CD14-positive monocyte (primary cell): ENCODE results near the gene ADGRG7. TPM values are rescaled to one million over a fixed set of nuclear protein-coding genes. Genes with fewer than 3 reads are reported as not detected.
A peak's percentile ranks its signal among the peaks of the same experiment; 100 is the strongest.

Experiments used
- DNase-seq, 3 donors: peaks; one replicate each; pipeline ENCODE4 v3.0.0-alpha.2; 2011 to 2022
- H2AFZ ChIP-seq: 2 replicates; pipeline ENCODE4 v1.6.0; 2012; ENCODE audit warnings: mild to moderate bottlenecking, low read depth, low read length, inconsistent platforms; ENCODE audit not compliant: insufficient read depth, poor library complexity, severe bottlenecking
- H3K27ac ChIP-seq, 2 donors: 1 replicate in 1 of 2; 2 replicates in 1 of 2; pipeline ENCODE4 v1.5.1; 2012 to 2013; ENCODE audit warnings: low read length in 2 of 2, control low read depth in 1 of 2, inconsistent platforms in 1 of 2, low read depth in 1 of 2, mild to moderate bottlenecking in 1 of 2
- H3K27me3 ChIP-seq, 2 donors: one replicate each; pipeline versions ENCODE4 v1.6.0 to v1.6.1; 2011 to 2013; ENCODE audit warnings: low read length in 2 of 2; ENCODE audit not compliant: control insufficient read depth in 2 of 2, insufficient read depth in 2 of 2
- H3K36me3 ChIP-seq, 2 donors: replicated peaks in 1 of 2; 1 replicate in 1 of 2; 2 replicates in 1 of 2; pipeline versions ENCODE4 v1.5.1 to v1.6.1; 2012 to 2013; ENCODE audit warnings: low read length in 2 of 2, control low read depth in 1 of 2, inconsistent platforms in 1 of 2, mild to moderate bottlenecking in 1 of 2; ENCODE audit not compliant: insufficient read depth in 2 of 2, control insufficient read depth in 1 of 2
- H3K4me1 ChIP-seq, 2 donors: 1 replicate in 1 of 2; 2 replicates in 1 of 2; pipeline versions ENCODE4 v1.5.1 to v1.6.1; 2012 to 2013; ENCODE audit warnings: low read length in 2 of 2, control low read depth in 1 of 2, inconsistent platforms in 1 of 2, mild to moderate bottlenecking in 1 of 2, moderate library complexity in 1 of 2; ENCODE audit not compliant: insufficient read depth in 2 of 2, control insufficient read depth in 1 of 2
- H3K4me2 ChIP-seq: replicated peaks from 2 replicates; pipeline ENCODE3; 2012; ENCODE audit warnings: low read length, moderate library complexity, mild to moderate bottlenecking; ENCODE audit not compliant: poor library complexity, severe bottlenecking; ENCODE audit errors: extremely low read depth
- H3K4me3 ChIP-seq, 3 experiments: fragments of 200-600 bp in 1 of 3; sonication (generic) in 1 of 3; replicated peaks in 1 of 3; 1 replicate in 2 of 3; 2 replicates in 1 of 3; pipeline ENCODE4 v1.5.1; 2011 to 2013; ENCODE audit warnings: low read length in 3 of 3, mild to moderate bottlenecking in 3 of 3, control low read depth in 2 of 3, low read depth in 2 of 3, inconsistent platforms in 1 of 3, moderate library complexity in 1 of 3
- H3K79me2 ChIP-seq: 2 replicates; pipeline ENCODE4 v1.6.0; 2012; ENCODE audit warnings: mild to moderate bottlenecking, control low read depth, inconsistent platforms, low read length, moderate library complexity; ENCODE audit not compliant: insufficient read depth
- H3K9ac ChIP-seq: 2 replicates; pipeline ENCODE4 v1.6.0; 2017; ENCODE audit warnings: low read length, mild to moderate bottlenecking; ENCODE audit not compliant: insufficient read depth, poor library complexity, severe bottlenecking
- H3K9me3 ChIP-seq, 2 donors: replicated peaks in 1 of 2; 1 replicate in 1 of 2; 2 replicates in 1 of 2; pipeline versions ENCODE4 v1.5.1 to v1.6.1; 2012 to 2013; ENCODE audit warnings: low read length in 2 of 2, control low read depth in 1 of 2; ENCODE audit not compliant: control insufficient read depth in 1 of 2, insufficient read depth in 1 of 2
- H4K20me1 ChIP-seq: 2 replicates; pipeline ENCODE4 v1.6.0; 2012; ENCODE audit warnings: mild to moderate bottlenecking, low read length, control low read depth, moderate library complexity; ENCODE audit not compliant: insufficient read depth
- H3K27ac Mint-ChIP-seq, 7 donors: one replicate each; pipeline ENCODE4 v1.8.0; 2020; ENCODE audit warnings: mild to moderate bottlenecking in 7 of 7, mixed read lengths in 7 of 7, moderate library complexity in 6 of 7, inconsistent platforms in 2 of 7
- H3K27me3 Mint-ChIP-seq, 3 donors: one replicate each; pipeline ENCODE4 v1.8.0; 2021 to 2022; ENCODE audit warnings: low read depth in 3 of 3, mild to moderate bottlenecking in 3 of 3, mixed read lengths in 3 of 3, moderate library complexity in 3 of 3, inconsistent platforms in 1 of 3
- H3K36me3 Mint-ChIP-seq, 2 donors: one replicate each; pipeline ENCODE4 v1.8.0; 2020; ENCODE audit warnings: mixed read lengths in 2 of 2, inconsistent platforms in 1 of 2, mild to moderate bottlenecking in 1 of 2
- H3K4me1 Mint-ChIP-seq: one replicate; pipeline ENCODE4 v1.8.0; 2020; ENCODE audit warnings: mild to moderate bottlenecking, mixed read lengths
- H3K4me3 Mint-ChIP-seq, 2 donors: one replicate each; pipeline ENCODE4 v1.8.0; 2020; ENCODE audit warnings: mild to moderate bottlenecking in 2 of 2, mixed read lengths in 2 of 2, moderate library complexity in 1 of 2
- H3K9me3 Mint-ChIP-seq, 7 donors: one replicate each; pipeline ENCODE4 v1.8.0; 2020 to 2022; ENCODE audit warnings: mixed read lengths in 7 of 7, mild to moderate bottlenecking in 6 of 7, moderate library complexity in 6 of 7, inconsistent platforms in 2 of 7
- whole genome bisulfite sequencing: methylation state at CpG from one replicate; pipeline ENCODE4 v1.1.5; 2013; ENCODE audit warnings: missing lambda C conversion rate; ENCODE audit not compliant: insufficient coverage; 5-methylcytosine and 5-hydroxymethylcytosine counted together
- intact Hi-C, 2 donors: fragments of 100-400 bp; cut with micrococcal nuclease; formaldehyde crosslinking; loops; one replicate each; pipeline versions ENCODE4 v1.15.0 to v1.15.1; 2023
- polyA plus RNA-seq, 3 donors: library from polyadenylated mRNA; depleted of rRNA in 1 of 3; unstranded in 2 of 3; stranded (reverse) in 1 of 3; fragments of 300-500 nt in 2 of 3; fragments of >200 nt in 1 of 3; fragmentation: Illumina TruSeq in 2 of 3; gene quantifications; 1 replicate in 2 of 3; 2 replicates in 1 of 3; pipeline ENCODE4 v1.2.3, GENCODE V29; 2012 to 2021
- TF ChIP-seq, protein P1 (sequence below): fragments of 200-600 bp; IDR thresholded peaks from one replicate; pipeline ENCODE4 v1.8.0; 2022; ENCODE audit warnings: antibody characterized with exemption, mild to moderate bottlenecking

ADGRG7 gene
- polyA plus RNA-seq, 3 donors: not detected

DNA sequence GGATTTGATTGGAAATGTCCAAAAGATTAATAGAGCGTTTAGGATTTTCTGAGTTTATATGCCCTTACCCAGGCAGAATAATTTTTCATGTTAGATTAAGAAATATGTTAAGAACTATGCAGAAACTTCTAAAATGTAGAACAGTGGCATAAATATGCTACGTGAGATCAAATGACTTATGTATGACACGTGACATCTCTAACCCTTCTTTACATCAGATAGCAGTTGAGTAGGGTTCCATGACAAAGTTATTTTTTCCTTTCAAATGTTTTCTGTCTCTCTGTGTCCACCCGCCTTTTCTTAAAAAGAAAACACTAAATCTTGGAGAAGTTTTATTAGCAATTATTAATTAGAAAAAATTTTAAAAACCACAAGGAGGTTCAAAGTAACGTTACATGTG, 91.3 kb downstream of the ADGRG7 start:
- H3K27ac Mint-ChIP-seq: no peak overlapping the region
- no peak overlapping the region for H3K9ac ChIP-seq
- no peak overlapping the region for H2AFZ ChIP-seq
- H3K36me3 ChIP-seq: no peaks in the 10 kb centered on the region
- no peaks in the 10 kb centered on the region for H3K4me1 Mint-ChIP-seq
- no peaks in the 10 kb centered on the region for H3K27me3 ChIP-seq
- no peak overlapping the region for H3K4me3 ChIP-seq
- no peaks in the 10 kb centered on the region for H4K20me1 ChIP-seq
- H3K79me2 ChIP-seq: no peaks in the 10 kb centered on the region
- H3K27ac ChIP-seq: no peak overlapping the region
- no peaks in the 10 kb centered on the region for H3K36me3 Mint-ChIP-seq
- peak overlapping the region in 1 of 2 donors; percentile 2 for H3K4me3 Mint-ChIP-seq
- no peak for DNase-seq
- no peaks in the 10 kb centered on the region for H3K9me3 ChIP-seq
- no CpG with 5 or more reads among the region's 5 CpGs for WGBS
- intact Hi-C loops: loop anchor here in 1 of 2 donors (10.0 kb wide), 1 partner anchor 886 kb away; the partner anchor contains the start of gene CMSS1
- TF ChIP-seq, protein P1, sequence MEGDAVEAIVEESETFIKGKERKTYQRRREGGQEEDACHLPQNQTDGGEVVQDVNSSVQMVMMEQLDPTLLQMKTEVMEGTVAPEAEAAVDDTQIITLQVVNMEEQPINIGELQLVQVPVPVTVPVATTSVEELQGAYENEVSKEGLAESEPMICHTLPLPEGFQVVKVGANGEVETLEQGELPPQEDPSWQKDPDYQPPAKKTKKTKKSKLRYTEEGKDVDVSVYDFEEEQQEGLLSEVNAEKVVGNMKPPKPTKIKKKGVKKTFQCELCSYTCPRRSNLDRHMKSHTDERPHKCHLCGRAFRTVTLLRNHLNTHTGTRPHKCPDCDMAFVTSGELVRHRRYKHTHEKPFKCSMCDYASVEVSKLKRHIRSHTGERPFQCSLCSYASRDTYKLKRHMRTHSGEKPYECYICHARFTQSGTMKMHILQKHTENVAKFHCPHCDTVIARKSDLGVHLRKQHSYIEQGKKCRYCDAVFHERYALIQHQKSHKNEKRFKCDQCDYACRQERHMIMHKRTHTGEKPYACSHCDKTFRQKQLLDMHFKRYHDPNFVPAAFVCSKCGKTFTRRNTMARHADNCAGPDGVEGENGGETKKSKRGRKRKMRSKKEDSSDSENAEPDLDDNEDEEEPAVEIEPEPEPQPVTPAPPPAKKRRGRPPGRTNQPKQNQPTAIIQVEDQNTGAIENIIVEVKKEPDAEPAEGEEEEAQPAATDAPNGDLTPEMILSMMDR: no peak
- no peaks in the 10 kb centered on the region for H3K4me1 ChIP-seq
- H3K27me3 Mint-ChIP-seq: peaks cover 0 to 7% (median 4%) of the 10 kb centered on the region in 3 donors
- H3K9me3 Mint-ChIP-seq: peaks cover 0 to 2% (median 0%) of the 10 kb centered on the region in 7 donors
- no peak overlapping the region for H3K4me2 ChIP-seq

DNA sequence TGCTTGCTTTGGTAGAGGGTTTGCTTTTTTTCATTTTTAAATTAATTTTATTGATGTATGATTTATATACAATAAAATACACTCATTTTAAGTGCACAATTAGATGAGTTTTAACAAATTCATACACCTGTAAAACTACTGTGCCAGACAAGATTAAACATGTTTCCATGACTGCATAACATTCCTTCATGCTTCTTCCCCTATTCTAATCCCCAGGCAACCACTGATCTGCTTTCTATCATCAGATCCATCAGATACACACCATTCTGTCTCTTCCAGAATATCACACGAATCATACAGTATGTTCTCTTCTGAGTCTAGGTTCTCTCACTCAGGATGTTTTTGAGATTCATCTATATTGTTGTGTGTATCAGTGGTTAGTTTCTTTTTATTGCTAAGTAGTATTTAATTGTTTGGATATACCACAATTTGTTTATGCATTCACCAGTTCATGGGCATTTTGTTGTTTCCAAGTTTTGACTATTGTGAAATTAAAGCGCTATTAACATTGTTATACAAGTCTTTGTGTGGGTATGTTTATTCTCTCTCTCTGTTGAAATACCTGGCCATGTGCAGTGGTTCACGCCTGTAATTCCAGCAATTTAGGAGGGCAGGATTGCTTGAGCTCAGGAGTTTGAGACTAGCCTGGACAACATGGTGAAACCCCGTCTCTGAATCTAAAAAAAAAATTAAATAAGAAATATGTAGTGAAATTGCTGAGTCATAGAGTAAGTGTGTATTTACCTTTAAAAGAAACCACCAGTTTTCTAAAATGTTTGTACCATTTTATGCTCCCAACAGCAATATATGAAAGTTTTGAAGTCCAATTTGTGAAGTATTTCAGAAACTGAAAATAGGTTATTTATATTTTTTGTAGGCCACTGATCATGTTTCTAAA, 92.9 kb downstream of the ADGRG7 start:
- Histone ChIP-seq H3K4me1 (no peaks in the 10 kb centered on the region), H3K79me2 (no peaks in the 10 kb centered on the region), H3K27ac (no peak overlapping the region), H2AFZ (no peak overlapping the region), H3K9me3 (no peaks in the 10 kb centered on the region), H4K20me1 (no peaks in the 10 kb centered on the region), H3K36me3 (no peaks in the 10 kb centered on the region), H3K9ac (no peak overlapping the region), H3K4me3 (no peak overlapping the region), H3K27me3 (peaks cover 0 to 6% of the 10 kb centered on the region in 2 donors), H3K4me2 (no peak overlapping the region)
- H3K27ac Mint-ChIP-seq: no peak overlapping the region
- H3K4me3 Mint-ChIP-seq: no peak overlapping the region
- no peaks in the 10 kb centered on the region for H3K4me1 Mint-ChIP-seq
- H3K36me3 Mint-ChIP-seq: no peaks in the 10 kb centered on the region
- TF ChIP-seq, protein P1: no peak
- WGBS: 83% methylated on average over 1 of the region's 4 CpGs
- intact Hi-C loops: loop anchor here in 1 of 2 donors (10.0 kb wide), 1 partner anchor 888 kb away; the partner anchor contains the start of gene CMSS1
- H3K27me3 Mint-ChIP-seq: peaks cover 0 to 11% (median 4%) of the 10 kb centered on the region in 3 donors
- H3K9me3 Mint-ChIP-seq: peaks cover 0 to 2% (median 0%) of the 10 kb centered on the region in 7 donors
- DNase-seq: no peak
